Activated CD4-positive, CD25-positive, alpha-beta regulatory T cell treated with anti-CD3 and anti-CD28 coated beads, Interleukin-2, amount 50 U/mL, for 16 hours (primary cell): Measurements from ENCODE around the gene IKZF1.
A peak's percentile ranks its signal among the peaks of the same experiment; 100 is the strongest.
"Not testable (repeated sequence)": the region's sequence is repeated elsewhere in the genome, so short reads cannot be mapped to it uniquely, and the experiment has no call there.

Experiments used
- DNase-seq: peaks from one replicate; pipeline ENCODE4 v3.0.0-alpha.2; 2020; ENCODE audit warnings: low read depth, low spot score

IKZF1 gene

GRCh38 chr7:50334341-50334994 lies 30.0 kb downstream of the IKZF1 start:
- no peak for DNase-seq

DNA sequence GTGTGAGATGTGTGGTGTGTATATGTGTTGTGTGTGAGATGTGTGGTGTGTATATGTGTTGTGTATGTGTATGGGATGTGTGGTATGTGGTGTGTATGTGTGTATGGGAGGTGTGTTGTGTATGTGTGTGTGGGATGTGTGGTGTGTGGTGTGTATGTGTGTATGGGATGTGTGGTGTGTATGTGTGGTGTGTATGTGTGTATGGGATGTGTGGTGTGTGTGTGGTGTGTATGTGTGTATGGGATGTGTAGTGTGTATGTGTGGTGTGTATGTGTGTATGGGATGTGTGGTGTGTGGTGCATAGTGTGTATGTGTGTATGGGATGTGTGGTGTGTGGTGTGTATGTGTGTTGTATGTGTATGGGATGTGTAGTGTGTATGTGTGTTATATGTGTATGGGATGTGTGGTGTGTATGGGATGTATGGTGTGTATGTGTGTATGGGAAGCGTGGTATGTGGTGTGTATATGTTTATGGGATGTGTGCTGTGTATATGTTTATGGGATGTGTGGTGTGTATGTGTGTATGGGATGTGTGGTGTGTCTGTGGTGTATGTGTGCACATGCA lies 30.8 kb downstream of the IKZF1 start:
- no peak for DNase-seq

DNA sequence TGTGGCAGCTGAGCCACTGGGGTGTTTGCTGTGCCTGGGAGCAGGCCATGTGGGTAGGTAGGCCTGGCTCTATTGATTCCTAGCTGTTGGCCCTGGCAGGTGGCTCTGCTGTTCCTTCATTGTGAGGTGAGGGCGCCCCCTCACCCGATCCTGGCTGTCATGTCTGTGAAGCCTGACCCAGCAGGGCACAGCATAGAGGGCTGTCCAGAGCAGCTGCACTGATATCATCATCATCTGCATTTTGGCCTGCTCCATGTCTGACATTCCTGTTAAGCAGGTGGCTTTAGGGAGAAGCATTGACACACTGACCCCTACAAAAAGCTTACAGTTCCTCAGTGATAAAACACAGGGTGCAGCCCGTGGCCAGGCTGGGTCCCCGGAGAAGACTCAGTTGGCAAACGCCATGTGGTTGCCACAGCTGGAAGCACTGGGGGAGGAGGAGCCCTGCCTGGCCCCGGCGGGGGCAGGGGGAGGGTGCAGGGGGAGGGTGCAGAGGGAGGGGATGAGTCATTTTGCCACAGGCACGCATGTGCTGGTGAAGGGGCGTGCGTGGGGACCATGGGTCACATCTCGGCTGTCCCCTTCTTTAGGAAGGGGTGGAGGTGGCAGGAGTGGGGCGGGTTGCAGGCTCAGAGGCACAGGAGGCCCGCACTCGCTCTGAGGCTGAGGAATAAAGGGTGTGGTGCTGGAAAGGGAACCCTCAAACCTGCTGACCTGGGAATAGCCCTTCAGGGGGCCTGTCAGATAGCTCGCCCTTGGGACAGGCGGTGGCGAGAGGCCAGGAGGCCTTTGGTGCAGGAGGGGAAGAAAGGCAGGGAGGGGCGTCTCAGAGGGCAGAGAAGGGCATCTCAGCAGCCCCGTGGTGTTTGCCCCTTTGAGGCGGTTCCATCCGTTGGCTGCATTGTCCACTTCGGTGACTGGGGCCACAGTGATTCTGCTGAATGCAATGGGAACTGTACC lies 31.6 kb downstream of the IKZF1 start:
- peak; percentile 57 for DNase-seq

DNA sequence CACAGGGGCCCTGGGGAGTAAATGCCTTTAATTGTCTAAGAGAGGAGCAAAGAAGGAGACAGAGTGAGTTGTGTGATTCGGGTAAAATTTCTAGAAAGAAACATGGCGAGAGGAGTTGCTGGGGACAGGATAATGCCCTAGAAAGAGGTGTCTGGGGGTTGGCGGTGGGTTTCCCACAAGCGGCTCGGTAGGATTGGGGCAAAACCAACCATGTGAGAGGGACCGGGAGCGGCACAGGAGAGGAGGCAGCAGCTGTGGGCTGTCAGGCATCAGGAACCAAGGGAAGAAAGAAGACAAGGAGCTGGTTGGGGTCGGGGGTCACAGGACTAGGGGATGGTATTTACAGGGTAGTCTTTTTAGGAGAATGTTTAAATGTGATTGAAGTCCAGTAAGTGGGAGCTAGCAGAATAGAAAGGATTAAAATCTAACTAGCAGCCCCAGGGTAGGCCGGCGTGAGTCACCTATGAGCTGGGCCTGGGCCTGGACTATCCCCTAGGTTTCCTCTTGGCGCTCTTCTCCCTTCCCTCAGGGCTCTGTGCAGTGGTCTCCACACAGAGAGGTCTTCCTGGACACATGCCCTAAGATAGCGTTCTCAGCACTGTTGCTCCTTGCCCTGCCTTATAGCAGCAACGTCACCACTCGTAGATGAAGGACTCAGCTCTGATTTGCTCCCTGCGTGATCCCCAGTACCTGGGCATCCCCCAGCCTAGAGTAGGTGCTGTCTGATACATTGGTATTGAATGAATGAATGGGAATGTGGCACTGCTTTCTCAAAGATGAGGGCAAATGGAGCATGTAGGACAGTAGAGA lies 32.6 kb downstream of the IKZF1 start:
- no peak for DNase-seq

DNA sequence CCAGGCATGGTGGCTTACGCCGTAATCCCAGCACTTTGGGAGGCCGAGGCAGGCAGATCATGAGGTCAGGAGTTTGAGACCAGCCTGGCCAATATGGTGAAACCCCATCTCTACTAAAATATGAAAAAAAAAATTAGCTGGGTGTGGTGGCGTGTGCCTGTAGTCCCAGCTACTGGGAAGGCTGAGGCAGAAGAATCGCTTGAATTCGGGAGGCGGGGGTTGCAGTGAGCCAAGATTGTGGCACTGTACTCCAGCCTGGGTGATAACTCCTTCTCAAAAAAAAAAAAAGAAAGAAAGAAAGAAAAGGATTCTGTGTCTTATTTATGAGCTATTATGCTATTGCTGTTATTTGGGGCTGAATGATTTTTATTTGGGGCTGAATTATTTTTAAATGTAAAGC lies 35.0 kb downstream of the IKZF1 start:
- not testable (repeated sequence) for DNase-seq

GRCh38 chr7:50339990-50340500 lies 35.5 kb downstream of the IKZF1 start:
- DNase-seq, result no peak

GRCh38 chr7:50341724-50342123 lies 37.2 kb downstream of the IKZF1 start:
- no peak for DNase-seq

DNA sequence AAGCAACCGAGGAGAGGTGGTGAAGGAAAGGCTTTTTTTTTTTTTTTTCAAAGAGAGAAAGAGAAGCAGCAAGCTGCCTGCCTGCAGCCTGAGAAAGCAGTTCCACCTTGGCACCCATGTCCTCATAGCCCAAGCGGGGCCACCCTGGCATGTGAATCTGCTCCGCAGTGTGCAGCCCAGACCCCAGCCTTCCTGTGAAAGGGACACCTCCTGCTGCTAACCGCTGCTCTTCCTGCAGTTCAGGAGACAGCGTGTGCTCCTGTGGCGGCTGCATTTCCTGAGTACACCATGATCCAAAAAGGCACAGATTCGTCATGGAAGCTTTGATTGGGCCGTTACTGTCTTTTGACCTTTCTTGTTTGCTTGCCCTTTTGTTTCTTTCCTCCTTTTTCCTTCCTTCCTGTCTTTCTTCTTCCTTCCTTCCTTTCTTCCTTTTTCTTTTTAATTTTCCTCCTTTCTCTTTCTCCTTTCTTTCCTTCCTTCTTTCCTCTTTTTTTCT lies 38.1 kb downstream of the IKZF1 start:
- DNase-seq, result no peak

GRCh38 chr7:50346545-50347497 lies 42.3 kb downstream of the IKZF1 start:
- no peak for DNase-seq

DNA sequence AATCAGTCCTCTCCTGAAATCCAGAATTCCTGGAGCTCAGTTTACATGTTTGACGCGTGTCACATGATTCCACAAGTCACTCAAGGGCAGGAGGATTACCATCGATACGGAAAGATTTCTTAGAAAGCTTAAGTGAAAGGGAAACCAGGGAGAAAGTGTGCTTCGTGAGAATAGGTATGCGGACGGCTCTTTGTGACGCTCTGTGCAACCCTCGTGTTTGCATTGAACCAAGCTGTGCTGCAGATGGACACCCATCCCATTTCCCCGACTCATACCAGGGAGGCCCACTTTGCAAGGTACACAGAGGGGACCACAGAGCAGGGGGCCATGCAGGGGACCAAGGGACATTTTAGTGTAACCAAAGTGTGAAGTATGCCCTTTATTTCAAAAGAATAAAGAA lies 43.2 kb downstream of the IKZF1 start:
- DNase-seq, result no peak

GRCh38 chr7:50348469-50349162 lies 44.1 kb downstream of the IKZF1 start:
- no peak for DNase-seq

DNA sequence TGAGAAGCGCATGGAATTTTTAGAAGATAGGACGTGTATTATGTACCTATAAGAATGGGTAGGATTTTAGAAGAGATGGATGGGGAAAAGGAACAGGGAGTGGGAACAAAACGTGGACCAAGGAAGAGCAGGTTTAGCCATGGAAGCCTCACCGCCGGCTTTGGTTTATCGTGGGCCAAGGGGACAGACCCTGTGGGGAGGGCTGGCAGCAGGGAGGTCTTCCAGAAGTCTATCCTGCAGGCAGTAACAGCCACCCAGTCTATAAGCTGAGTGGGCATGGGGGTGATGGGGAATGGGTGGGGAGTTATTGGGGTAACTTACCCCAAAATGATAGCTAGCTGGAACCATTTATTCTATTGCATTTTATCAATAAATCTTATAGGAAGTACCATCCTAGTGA lies 44.9 kb downstream of the IKZF1 start:
- DNase-seq, result no peak

DNA sequence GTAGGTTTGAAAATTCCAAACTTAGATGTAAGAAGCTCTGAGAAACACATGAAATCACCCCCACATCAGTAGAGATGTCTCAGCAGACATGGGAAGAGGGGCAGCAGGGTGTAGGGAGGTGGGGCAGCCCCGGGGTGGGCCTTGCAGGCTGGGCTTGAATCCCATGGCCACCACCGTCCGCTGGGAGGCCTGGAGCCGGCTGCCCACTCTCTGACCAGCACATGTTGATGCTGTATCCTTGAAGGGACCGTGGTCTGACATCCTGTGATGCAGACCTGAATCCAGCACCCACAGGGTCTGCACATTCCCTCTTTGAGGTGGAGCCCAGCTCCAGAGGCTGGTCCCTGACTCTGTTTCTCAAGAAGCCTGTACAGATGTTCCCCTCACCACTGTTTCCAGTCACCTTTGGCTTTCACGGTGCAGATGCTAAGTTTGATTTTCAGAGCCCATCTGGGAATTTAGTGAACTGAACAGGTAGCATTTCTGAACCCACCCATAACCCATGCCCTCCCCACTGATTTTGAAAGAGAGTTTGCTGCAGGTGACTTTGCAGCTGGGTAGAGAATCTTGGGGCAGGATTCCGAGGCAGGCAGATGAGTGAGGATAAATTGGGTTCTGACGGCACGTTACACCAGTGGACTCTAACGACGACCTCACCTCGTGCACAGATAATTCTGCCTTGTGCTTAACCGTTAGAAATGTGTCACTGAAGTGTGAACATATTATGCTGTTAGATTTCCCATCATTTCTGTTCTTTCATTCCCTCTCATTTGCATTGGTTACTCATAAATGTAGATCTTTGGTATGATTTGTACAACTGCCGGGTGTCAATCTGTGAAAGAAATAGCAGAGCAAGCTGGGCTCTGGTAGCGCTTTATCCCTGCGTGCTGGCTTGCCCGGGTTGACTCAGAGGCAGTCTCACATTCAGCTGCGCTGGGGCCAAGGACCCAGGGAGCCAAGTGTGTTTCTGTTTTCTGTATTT lies 45.7 kb downstream of the IKZF1 start:
- peak; percentile 48 for DNase-seq

DNA sequence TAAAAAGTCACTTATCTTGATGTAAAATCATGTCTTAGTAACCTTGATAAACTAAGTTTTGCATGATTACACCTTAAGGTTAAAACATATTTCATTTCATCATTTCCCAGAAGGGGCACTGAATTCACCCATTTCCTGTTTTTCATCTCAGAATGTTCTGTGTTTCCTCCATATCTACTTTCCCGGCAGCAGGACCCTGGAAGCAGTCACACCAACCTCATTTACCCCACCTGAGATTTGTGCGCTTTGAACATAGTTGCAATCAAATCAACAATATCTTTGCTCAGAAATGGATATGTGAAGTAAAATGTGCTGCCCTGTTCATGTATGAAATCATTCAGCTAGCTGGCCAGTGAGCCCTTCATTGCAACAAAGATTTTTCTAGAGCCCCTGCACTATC lies 46.8 kb downstream of the IKZF1 start:
- DNase-seq, result no peak

GRCh38 chr7:50352282-50352681 lies 47.8 kb downstream of the IKZF1 start:
- DNase-seq, result no peak

DNA sequence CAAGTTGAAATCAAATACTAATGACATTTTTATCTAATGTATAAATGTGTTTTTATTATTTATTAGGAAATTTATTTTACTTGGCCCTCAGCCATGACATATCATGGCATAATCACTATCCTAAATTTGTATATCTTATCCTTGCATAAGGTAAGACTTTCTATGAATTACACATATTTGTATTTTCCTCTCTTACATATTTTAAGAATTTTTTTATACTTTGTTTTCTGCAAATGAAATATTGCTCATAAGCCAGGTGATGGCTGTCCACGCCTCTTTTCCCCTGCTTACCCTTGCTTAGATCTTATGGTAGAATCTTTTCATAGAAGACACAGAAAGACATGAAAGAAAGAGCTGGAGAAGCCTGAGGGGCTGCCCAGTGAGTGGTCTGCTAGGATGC lies 48.2 kb downstream of the IKZF1 start:
- no peak for DNase-seq

DNA sequence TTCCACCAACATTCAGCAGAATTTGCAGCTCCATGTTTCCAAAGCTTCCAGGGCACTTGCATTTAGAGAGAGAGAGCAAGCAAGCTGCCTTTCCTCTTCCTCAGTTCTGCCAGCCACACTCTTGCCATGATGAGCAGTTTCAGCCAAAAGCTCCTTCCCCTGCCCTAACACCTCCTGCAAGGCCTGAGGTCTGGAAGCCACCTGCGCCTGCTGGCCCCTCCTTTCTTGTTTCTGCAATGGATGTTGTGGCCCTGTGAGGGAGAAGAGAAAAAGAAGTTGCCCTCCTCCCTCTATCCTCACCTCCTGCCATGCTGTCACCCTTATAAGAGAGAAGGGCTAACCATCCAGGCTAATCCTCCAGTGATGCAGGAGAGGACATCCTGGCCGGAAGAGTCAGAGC lies 48.7 kb downstream of the IKZF1 start:
- no peak for DNase-seq

DNA sequence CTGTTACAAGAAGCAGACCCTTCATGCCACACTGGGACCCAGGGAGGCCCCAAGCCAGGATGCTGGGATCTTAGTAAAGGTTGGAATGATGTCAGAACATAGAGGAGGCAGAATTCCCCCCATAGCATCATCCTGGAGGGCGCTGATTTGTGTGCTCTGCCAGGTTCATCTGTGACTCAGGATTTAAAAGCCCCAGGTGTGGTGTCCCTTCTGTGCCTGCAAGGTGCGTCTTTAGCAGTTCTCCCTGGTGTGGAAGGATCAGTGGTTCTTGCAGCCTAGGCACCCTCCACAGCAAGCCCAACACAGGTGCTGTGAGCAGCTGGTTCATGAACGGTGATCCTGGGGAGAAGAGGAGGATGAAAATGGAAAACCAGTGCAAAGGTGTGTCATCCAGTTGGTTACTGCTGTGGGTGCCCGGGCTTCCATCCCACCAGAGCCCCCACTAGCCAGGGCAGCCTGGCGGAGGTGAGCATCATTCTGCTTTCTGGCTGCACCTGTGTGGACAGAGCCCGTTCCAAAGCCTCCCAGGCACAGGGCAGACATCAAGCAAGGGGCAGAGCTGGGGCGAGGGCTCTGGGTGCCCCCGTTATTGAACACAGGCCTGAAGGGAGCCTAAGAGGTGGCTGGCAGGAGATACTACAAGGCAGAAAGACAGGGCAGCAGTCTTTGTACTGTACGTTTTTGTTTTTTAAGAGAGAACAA lies 49.5 kb downstream of the IKZF1 start:
- DNase-seq, result no peak
